Upper lobe of right lung (tissue), 1 donor: ENCODE data around the gene DHX8. TPM values are rescaled to one million over a fixed set of nuclear protein-coding genes. Genes with fewer than 3 reads are reported as not detected.
"Not testable (repeated sequence)": the region's sequence is repeated elsewhere in the genome, so short reads cannot be mapped to it uniquely, and the experiment has no call there.

ENCODE experiments used
- ATAC-seq: fragments of 200-7000 bp; cut with Tn5 transposase; one replicate; pipeline ENCODE4 v1.9.1; 2020; ENCODE audit warnings: mild to moderate bottlenecking, moderate library complexity
- DNase-seq: peaks from one replicate; pipeline ENCODE4 v3.0.0-alpha.2; 2020
- H3K27ac ChIP-seq: fragments of 200-600 bp; one replicate; pipeline ENCODE4 v1.8.0; 2022
- H3K27me3 ChIP-seq: fragments of 200-600 bp; one replicate; pipeline ENCODE4 v1.8.0; 2022; ENCODE audit warnings: mild to moderate bottlenecking
- H3K36me3 ChIP-seq: fragments of 200-600 bp; one replicate; pipeline ENCODE4 v1.8.0; 2022
- H3K4me1 ChIP-seq: fragments of 200-600 bp; one replicate; pipeline ENCODE4 v1.8.0; 2022
- H3K4me3 ChIP-seq: fragments of 200-600 bp; one replicate; pipeline ENCODE4 v1.8.0; 2022; ENCODE audit warnings: mild to moderate bottlenecking
- H3K9me3 ChIP-seq: fragments of 200-600 bp; one replicate; pipeline ENCODE4 v1.8.0; 2022
- CTCF ChIP-seq: fragments of 200-600 bp; IDR thresholded peaks from one replicate; pipeline ENCODE4 v1.8.0; 2022; ENCODE audit warnings: antibody characterized with exemption
- intact Hi-C: fragments of 100-400 bp; cut with DNase I; formaldehyde crosslinking; loops from one replicate; pipeline ENCODE4 v1.11.0; 2022
- total RNA-seq: library from RNA; stranded (reverse); fragmentation: NEBNext Ultra II Directional; extraction: Animal tissue kit (Norgen Biotek cat#: 25700); gene quantifications from one replicate; pipeline ENCODE4 v1.2.1, GENCODE V29; 2021
- donor health status: DM: no; HTN: yes; CAD: no; lungs with severe emphysema.

The DHX8 gene
- total RNA-seq, 1 donor from 2014 or later = 50.8 TPM

GRCh38 chr17:43448720-43449469, 34.9 kb upstream of the DHX8 start:
- Histone ChIP-seq H3K36me3 (no peaks in the 10 kb centered on the region), H3K27me3 (no peaks in the 10 kb centered on the region), H3K9me3 (no peaks in the 10 kb centered on the region), H3K4me1 (peaks cover 13% of the 10 kb centered on the region), H3K4me3 (no peak overlapping the region), H3K27ac (peak overlapping the region; percentile 74)
- intact Hi-C loops = no loop called here
- TF ChIP-seq CTCF = no peak
- DNase-seq (no peak), ATAC-seq (peak; percentile 11)

GRCh38 chr17:43449470-43450248, 34.1 kb upstream of the DHX8 start:
- no peaks in the 10 kb centered on the region for H3K9me3 ChIP-seq
- H3K4me1 ChIP-seq = peaks cover 20% of the 10 kb centered on the region
- H3K36me3 ChIP-seq = no peaks in the 10 kb centered on the region
- H3K27me3 ChIP-seq = no peaks in the 10 kb centered on the region
- intact Hi-C loops = no loop called here
- ATAC-seq (peak; percentile 89), DNase-seq (no peak)
- no peak for TF ChIP-seq CTCF
- H3K27ac ChIP-seq = peak overlapping the region; percentile 74
- H3K4me3 ChIP-seq = no peak overlapping the region

GRCh38 chr17:43450791-43451190, 33.0 kb upstream of the DHX8 start:
- H3K36me3 ChIP-seq, intact Hi-C loops, H3K27me3 ChIP-seq, H3K27ac ChIP-seq, H3K4me3 ChIP-seq, H3K9me3 ChIP-seq, ATAC-seq, DNase-seq: not testable (repeated sequence)
- peaks cover 27% of the 10 kb centered on the region for H3K4me1 ChIP-seq

GRCh38 chr17:43451741-43452140, 32.0 kb upstream of the DHX8 start:
- intact Hi-C loops, H3K27ac ChIP-seq, H3K36me3 ChIP-seq, ATAC-seq, H3K27me3 ChIP-seq, H3K4me3 ChIP-seq, DNase-seq, H3K9me3 ChIP-seq: not testable (repeated sequence)
- H3K4me1 ChIP-seq = peaks cover 37% of the 10 kb centered on the region

GRCh38 chr17:43453331-43453812, 30.4 kb upstream of the DHX8 start:
- DNase-seq (no peak), ATAC-seq (no peak)
- no peaks in the 10 kb centered on the region for H3K27me3 ChIP-seq
- no peaks in the 10 kb centered on the region for H3K36me3 ChIP-seq
- intact Hi-C loops = no loop called here
- H3K9me3 ChIP-seq = no peaks in the 10 kb centered on the region
- peaks cover 53% of the 10 kb centered on the region for H3K4me1 ChIP-seq
- H3K4me3 ChIP-seq = no peak overlapping the region
- no peak for TF ChIP-seq CTCF
- H3K27ac ChIP-seq = no peak overlapping the region

- no peak for DNase-seq
- no peaks in the 10 kb centered on the region for H3K27me3 ChIP-seq
- intact Hi-C loops = no loop called here
- H3K9me3 ChIP-seq = no peaks in the 10 kb centered on the region
- H3K27ac ChIP-seq = no peak overlapping the region
- no peaks in the 10 kb centered on the region for H3K36me3 ChIP-seq
- ATAC-seq = no peak
- no peak overlapping the region for H3K4me3 ChIP-seq
- no peak for TF ChIP-seq CTCF
- peaks cover 42% of the 10 kb centered on the region for H3K4me1 ChIP-seq
Measured at GRCh38 chr17:43454868-43455267, 28.9 kb upstream of the DHX8 start.
